Upper lobe of left lung (tissue), 4 donors: ENCODE data around the gene PUDP.

Experiments
- CTCF ChIP-seq, 6 experiments: fragments of 450-650 bp in 4 of 6; fragments of 200-600 bp in 2 of 6; sonication (generic) in 2 of 6; IDR thresholded peaks; one replicate each; pipeline ENCODE4 v1.5.1; 2016 to 2019; ENCODE audit warnings: antibody characterized with exemption in 6 of 6
- EP300 ChIP-seq, 4 donors: sonication (generic); formaldehyde crosslinking; IDR thresholded peaks; one replicate each; pipeline ENCODE4 v1.5.1; 2017; ENCODE audit warnings: antibody characterized with exemption in 4 of 4, control low read depth in 2 of 4

GRCh38 chrX:7059859-7060258, 88.1 kb downstream of the PUDP start:
- TF ChIP-seq CTCF (IDR thresholded peaks at IDR 0.05) (no peak), EP300 (IDR thresholded peaks at IDR 0.05) (no peak)
